Neural progenitor cell (in vitro differentiated cells): ENCODE measurements around the gene CEP131. TPM values are rescaled to one million over a fixed set of nuclear protein-coding genes. Genes with fewer than 3 reads are reported as not detected.

ENCODE experiments used
- DNase-seq: peaks from one replicate; pipeline ENCODE4 v3.0.0-alpha.2; 2016; ENCODE audit warnings: low spot score
- H2AFZ ChIP-seq: fragments of 200-600 bp; sonication (generic); replicated peaks from 2 replicates; pipeline ENCODE4 v1.6.1; 2016; ENCODE audit warnings: antibody characterized with exemption
- H3F3A ChIP-seq: fragments of 200-600 bp; sonication (generic); 2 replicates; pipeline ENCODE4 v1.6.1; 2016; ENCODE audit warnings: antibody characterized with exemption, low read depth
- H3K27ac ChIP-seq: fragments of 200-600 bp; sonication (generic); 2 replicates; pipeline ENCODE4 v1.5.1; 2016; ENCODE audit warnings: mild to moderate bottlenecking
- H3K27me3 ChIP-seq: fragments of 200-600 bp; sonication (generic); 2 replicates; pipeline ENCODE4 v1.6.1; 2016; ENCODE audit warnings: mild to moderate bottlenecking, moderate library complexity
- H3K36me3 ChIP-seq: fragments of 200-600 bp; sonication (generic); 2 replicates; pipeline ENCODE4 v1.5.1; 2016
- H3K4me1 ChIP-seq: fragments of 200-600 bp; sonication (generic); 2 replicates; pipeline ENCODE4 v1.6.1; 2016; ENCODE audit warnings: mixed run types
- H3K4me2 ChIP-seq: fragments of 200-600 bp; sonication (generic); 2 replicates; pipeline ENCODE4 v1.6.1; 2016
- H3K4me3 ChIP-seq: fragments of 200-600 bp; sonication (generic); 2 replicates; pipeline ENCODE4 v1.5.1; 2016
- H3K79me2 ChIP-seq: fragments of 200-600 bp; sonication (generic); 2 replicates; pipeline ENCODE4 v1.6.1; 2016; ENCODE audit warnings: low read depth
- H3K9ac ChIP-seq: fragments of 200-600 bp; sonication (generic); 2 replicates; pipeline ENCODE4 v1.6.1; 2016
- H3K9me3 ChIP-seq: fragments of 200-600 bp; sonication (generic); 2 replicates; pipeline ENCODE4 v1.5.1; 2016; ENCODE audit warnings: low read depth
- H4K20me1 ChIP-seq: fragments of 200-600 bp; sonication (generic); 2 replicates; pipeline ENCODE4 v1.6.1; 2016; ENCODE audit warnings: low read depth
- H3K27ac Mint-ChIP-seq: 3 replicates; pipeline ENCODE4 v1.8.0; 2021; ENCODE audit warnings: mixed read lengths
- H3K27me3 Mint-ChIP-seq: 2 replicates; pipeline ENCODE4 v1.8.0; 2022; ENCODE audit warnings: low read depth, mild to moderate bottlenecking, inconsistent platforms, moderate library complexity, mixed read lengths; ENCODE audit not compliant: insufficient read depth
- H3K36me3 Mint-ChIP-seq: 3 replicates; pipeline ENCODE4 v1.8.0; 2021; ENCODE audit warnings: mixed read lengths
- H3K4me1 Mint-ChIP-seq: 3 replicates; pipeline ENCODE4 v1.8.0; 2021; ENCODE audit warnings: mixed read lengths
- H3K4me3 Mint-ChIP-seq: 3 replicates; pipeline ENCODE4 v1.8.0; 2021; ENCODE audit warnings: mild to moderate bottlenecking, moderate library complexity, mixed read lengths
- H3K9me3 Mint-ChIP-seq: 3 replicates; pipeline ENCODE4 v1.8.0; 2020; ENCODE audit warnings: mixed read lengths
- CTCF ChIP-seq: fragments of 200-600 bp; sonication (generic); IDR thresholded peaks from 2 replicates; pipeline ENCODE4 v1.5.1; 2017; ENCODE audit warnings: antibody characterized with exemption, mild to moderate bottlenecking
- EZH2 ChIP-seq: fragments of 200-600 bp; sonication (generic); IDR thresholded peaks from 2 replicates; pipeline ENCODE4 v1.6.1; 2017; ENCODE audit warnings: antibody characterized with exemption, mild to moderate bottlenecking, moderate library complexity
- EZH2phosphoT487 ChIP-seq: fragments of 200-600 bp; sonication (generic); IDR thresholded peaks from 2 replicates; pipeline ENCODE4 v1.6.1; 2017; ENCODE audit warnings: antibody characterized with exemption
- total RNA-seq: library from RNA; depleted of rRNA; stranded (reverse); fragments of >200 nt; gene quantifications from 2 replicates; pipeline ENCODE4 v1.2.3, GENCODE V29; 2015; ENCODE audit warnings: low replicate concordance

Gene CEP131
- total RNA-seq, 1 donor from 2014 or later, result 7.7 TPM

- Histone ChIP-seq H3K79me2 (no peaks in the 10 kb centered on the region), H3K4me3 (no peak overlapping the region), H3K36me3 (no peaks in the 10 kb centered on the region), H3K9ac (no peak overlapping the region), H4K20me1 (peaks cover 28% of the 10 kb centered on the region), H3K27me3 (no peaks in the 10 kb centered on the region), H3F3A (peaks cover 23% of the 10 kb centered on the region), H3K9me3 (no peaks in the 10 kb centered on the region), H3K4me2 (no peak overlapping the region), H3K27ac (no peak overlapping the region), H2AFZ (no peak overlapping the region), H3K4me1 (peaks cover 5% of the 10 kb centered on the region)
- H3K36me3 Mint-ChIP-seq, result peaks cover 8% of the 10 kb centered on the region
- DNase-seq, result no peak
- no peak overlapping the region for H3K27ac Mint-ChIP-seq
- TF ChIP-seq CTCF (no peak), EZH2 (no peak), EZH2phosphoT487 (no peak)
- peaks cover 35% of the 10 kb centered on the region for H3K4me1 Mint-ChIP-seq
- no peak overlapping the region for H3K4me3 Mint-ChIP-seq
- H3K9me3 Mint-ChIP-seq, result no peaks in the 10 kb centered on the region
- H3K27me3 Mint-ChIP-seq, result peaks cover 8% of the 10 kb centered on the region
Measured at GRCh38 chr17:81251709-81252301, 29.0 kb upstream of the CEP131 start.

GRCh38 chr17:81251094-81251708 lies 28.4 kb upstream of the CEP131 start:
- Mint-ChIP-seq H3K4me1 (peaks cover 35% of the 10 kb centered on the region), H3K27me3 (peaks cover 8% of the 10 kb centered on the region), H3K4me3 (no peak overlapping the region), H3K9me3 (no peaks in the 10 kb centered on the region), H3K36me3 (peaks cover 8% of the 10 kb centered on the region), H3K27ac (no peak overlapping the region)
- Histone ChIP-seq H3K9ac (no peak overlapping the region), H4K20me1 (peaks cover 28% of the 10 kb centered on the region), H3K27ac (no peak overlapping the region), H3K4me3 (no peak overlapping the region), H2AFZ (no peak overlapping the region), H3K9me3 (no peaks in the 10 kb centered on the region), H3K4me2 (no peak overlapping the region), H3F3A (peaks cover 23% of the 10 kb centered on the region), H3K79me2 (no peaks in the 10 kb centered on the region), H3K4me1 (peaks cover 5% of the 10 kb centered on the region), H3K27me3 (no peaks in the 10 kb centered on the region), H3K36me3 (no peaks in the 10 kb centered on the region)
- no peak for TF ChIP-seq CTCF
- no peak for TF ChIP-seq EZH2phosphoT487
- no peak for TF ChIP-seq EZH2
- DNase-seq, result no peak

GRCh38 chr17:81250286-81251093 lies 27.7 kb upstream of the CEP131 start:
- Histone ChIP-seq H3K27me3 (no peaks in the 10 kb centered on the region), H3K9me3 (no peaks in the 10 kb centered on the region), H3K9ac (no peak overlapping the region), H3K4me2 (no peak overlapping the region), H3K79me2 (no peaks in the 10 kb centered on the region), H3K27ac (no peak overlapping the region), H3K36me3 (no peaks in the 10 kb centered on the region), H3F3A (peaks cover 21% of the 10 kb centered on the region), H3K4me1 (peaks cover 5% of the 10 kb centered on the region), H4K20me1 (peaks cover 26% of the 10 kb centered on the region), H3K4me3 (no peak overlapping the region), H2AFZ (no peak overlapping the region)
- H3K27ac Mint-ChIP-seq, result no peak overlapping the region
- no peak for DNase-seq
- no peak for TF ChIP-seq CTCF
- TF ChIP-seq EZH2phosphoT487, result no peak
- no peak for TF ChIP-seq EZH2
- peaks cover 8% of the 10 kb centered on the region for H3K27me3 Mint-ChIP-seq
- peaks cover 8% of the 10 kb centered on the region for H3K36me3 Mint-ChIP-seq
- no peak overlapping the region for H3K4me3 Mint-ChIP-seq
- peaks cover 33% of the 10 kb centered on the region for H3K4me1 Mint-ChIP-seq
- H3K9me3 Mint-ChIP-seq, result no peaks in the 10 kb centered on the region
